ENCODE results near the gene EOGT.

Gene EOGT

DNA sequence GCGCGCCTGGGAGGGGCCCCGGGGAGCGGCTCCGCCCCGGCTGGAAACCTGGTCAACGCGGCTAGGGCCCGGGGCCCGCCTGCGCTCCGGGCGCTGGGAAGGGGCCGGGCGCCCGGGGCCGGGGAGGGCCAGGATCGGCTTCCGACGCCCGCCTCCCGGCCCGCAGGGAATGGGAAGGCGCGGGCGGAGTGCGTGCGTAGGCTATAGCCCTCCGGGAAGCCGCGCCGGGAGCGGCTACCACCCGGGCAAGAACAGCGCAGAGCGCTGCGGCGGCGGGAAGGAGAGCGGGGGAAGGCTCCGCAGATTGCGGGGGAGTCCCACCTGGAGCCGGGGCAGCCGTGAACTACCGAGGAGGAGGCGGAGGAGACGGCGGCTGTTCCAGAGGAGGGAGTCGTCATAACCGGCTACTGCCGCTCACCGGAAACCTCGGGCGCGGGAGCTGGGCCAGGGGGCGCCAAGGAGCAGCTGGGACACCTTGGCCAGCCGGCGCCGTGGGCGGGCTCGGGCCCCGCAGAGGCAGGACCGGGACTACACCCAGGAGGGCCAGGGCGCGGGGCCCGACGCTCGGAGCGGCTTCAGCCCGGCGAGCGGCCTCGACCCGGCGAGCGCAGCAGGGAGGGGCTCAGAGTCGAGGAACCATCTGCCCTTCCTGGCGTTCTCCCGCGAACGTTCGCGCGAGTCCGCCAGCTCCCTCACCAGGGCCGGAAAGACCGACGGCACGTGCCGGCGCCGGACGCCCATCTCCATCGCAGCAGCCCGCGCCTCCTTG, at the start of gene EOGT:
Gene EOGT (minus strand): TSS at position 432 of the 769 bp plus-strand sequence. CDS start 3,838 bp downstream, outside the sequence.
- H3K36me3 Mint-ChIP-seq (ENCODE audit: insufficient read depth), result peaks cover 5% of the 10 kb centered on the region
- ATAC-seq (replicated peaks; ENCODE audit: extremely low read depth, poor library complexity, severe bottlenecking), result peak; percentile 64
- peak within 1 kb of the TSS; percentile 84 for H3K4me3 Mint-ChIP-seq
- no peaks in the 10 kb centered on the region for H3K9me3 Mint-ChIP-seq
- H3K27me3 Mint-ChIP-seq, result no peaks in the 10 kb centered on the region
- peaks cover 45% of the 10 kb centered on the region for H3K4me1 Mint-ChIP-seq
- peak within 1 kb of the TSS; percentile 89 for H3K27ac Mint-ChIP-seq (ENCODE audit: low read depth)
- DNase-seq (ENCODE audit: low spot score in 2 of 2), result peak; percentile 56 to 68

DNA sequence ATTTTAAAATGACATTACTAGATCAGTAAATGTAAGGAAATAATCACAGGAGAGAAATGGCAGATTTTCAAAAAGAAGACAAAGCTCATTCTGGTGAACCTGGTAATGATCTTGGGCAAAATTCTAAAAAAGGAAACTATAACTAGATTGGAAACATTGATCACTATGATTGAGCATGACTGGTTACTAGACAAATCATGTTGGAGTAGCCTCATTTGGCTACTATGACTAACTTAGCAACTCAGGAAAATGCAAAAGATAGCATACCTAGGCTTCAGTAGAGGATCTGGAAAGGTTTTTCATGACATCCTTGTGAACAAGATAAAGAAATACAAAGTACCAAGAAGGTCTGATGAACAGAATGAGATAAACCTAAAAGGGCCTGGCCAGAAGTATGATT, 46.2 kb upstream of the EOGT start:
- peak overlapping the region; percentile 75 for H3K27ac Mint-ChIP-seq (ENCODE audit: low read depth)
- H3K4me3 Mint-ChIP-seq, result no peak overlapping the region
- H3K9me3 Mint-ChIP-seq, result no peaks in the 10 kb centered on the region
- peaks cover 21% of the 10 kb centered on the region for H3K36me3 Mint-ChIP-seq (ENCODE audit: insufficient read depth)
- ATAC-seq (replicated peaks; ENCODE audit: extremely low read depth, poor library complexity, severe bottlenecking) (no peak), DNase-seq (ENCODE audit: low spot score in 2 of 2) (no peak)
- H3K27me3 Mint-ChIP-seq, result no peaks in the 10 kb centered on the region
- peaks cover 33% of the 10 kb centered on the region for H3K4me1 Mint-ChIP-seq

DNA sequence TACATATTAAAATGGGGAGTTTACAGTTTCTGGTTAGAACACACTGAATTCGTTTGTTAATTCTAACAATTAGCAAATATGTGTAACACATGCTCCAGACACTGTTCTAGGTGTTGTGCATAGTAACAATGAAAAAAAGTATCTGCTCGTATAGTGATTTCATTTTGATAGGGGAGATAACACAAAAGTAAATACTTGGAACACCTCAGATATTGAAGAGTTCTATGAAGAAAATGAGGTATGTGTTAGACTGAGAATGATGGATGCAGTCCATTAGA, 45.4 kb upstream of the EOGT start:
- peaks cover 23% of the 10 kb centered on the region for H3K36me3 Mint-ChIP-seq (ENCODE audit: insufficient read depth)
- DNase-seq (ENCODE audit: low spot score in 2 of 2) (no peak), ATAC-seq (replicated peaks; ENCODE audit: extremely low read depth, poor library complexity, severe bottlenecking) (peak; percentile 30)
- peak overlapping the region; percentile 75 for H3K27ac Mint-ChIP-seq (ENCODE audit: low read depth)
- peak overlapping the region; percentile 11 for H3K4me3 Mint-ChIP-seq
- H3K4me1 Mint-ChIP-seq, result peaks cover 25% of the 10 kb centered on the region
- H3K9me3 Mint-ChIP-seq, result no peaks in the 10 kb centered on the region
- no peaks in the 10 kb centered on the region for H3K27me3 Mint-ChIP-seq

DNA sequence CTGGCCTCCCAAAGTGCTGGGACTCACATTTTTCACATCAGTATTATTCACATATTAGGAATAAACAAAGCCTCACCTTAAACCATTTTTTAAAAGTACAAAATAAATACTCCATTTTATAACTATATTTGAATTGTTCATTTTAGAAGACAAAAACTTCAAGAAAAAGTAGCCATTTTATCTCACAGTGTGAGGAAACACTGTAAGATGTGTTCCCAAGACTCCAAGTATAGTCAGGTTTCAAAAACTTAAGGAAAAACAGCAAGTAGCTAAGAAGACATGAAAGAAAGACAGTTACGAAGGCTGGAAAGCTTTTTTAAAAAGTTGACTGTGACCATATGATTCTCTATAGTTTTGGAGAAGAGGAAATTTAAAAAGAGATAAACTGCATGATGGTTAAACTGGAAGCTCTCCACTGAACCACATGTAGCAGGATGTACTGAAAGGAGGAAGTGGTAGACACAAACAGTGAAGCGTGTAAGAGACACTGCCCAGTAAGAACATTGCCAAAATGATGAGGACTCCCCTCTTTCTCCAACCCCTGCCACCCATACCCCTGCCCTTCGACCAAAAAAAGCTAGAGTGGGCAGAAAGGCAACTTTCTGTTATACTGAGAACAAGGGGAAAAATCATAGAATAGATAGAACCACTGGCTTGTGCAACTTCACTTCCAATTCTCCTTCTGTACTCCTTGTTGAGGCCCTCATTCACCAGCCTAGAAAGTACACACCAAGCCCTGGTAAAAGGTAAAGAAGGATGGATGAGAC, 44.9 kb upstream of the EOGT start:
- Mint-ChIP-seq H3K9me3 (no peaks in the 10 kb centered on the region), H3K27ac (ENCODE audit: low read depth) (peak overlapping the region; percentile 75), H3K4me1 (peaks cover 20% of the 10 kb centered on the region), H3K27me3 (no peaks in the 10 kb centered on the region), H3K36me3 (ENCODE audit: insufficient read depth) (peaks cover 24% of the 10 kb centered on the region), H3K4me3 (peak overlapping the region; percentile 11)
- DNase-seq (ENCODE audit: low spot score in 2 of 2) (no peak), ATAC-seq (replicated peaks; ENCODE audit: extremely low read depth, poor library complexity, severe bottlenecking) (peak; percentile 97)

DNA sequence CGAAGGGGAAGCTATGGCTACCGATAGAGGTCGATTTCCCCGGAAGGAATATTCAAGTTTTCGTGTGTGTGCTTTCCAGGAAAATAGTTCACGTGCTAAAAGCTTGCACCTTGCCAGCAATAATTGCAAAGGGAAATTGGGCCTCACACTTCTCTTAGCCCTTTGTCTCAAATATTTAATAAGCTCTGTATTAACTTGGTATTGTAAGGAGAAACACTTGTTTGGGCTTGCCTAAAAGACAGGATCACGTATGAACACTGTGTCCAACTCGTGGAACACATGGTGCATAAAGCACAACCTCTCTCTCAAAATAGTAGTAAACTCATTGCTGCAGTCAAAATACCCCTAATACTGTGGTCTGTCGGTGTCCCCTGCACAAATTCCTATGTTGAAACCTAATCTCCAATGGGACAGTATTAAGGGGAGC, 39.0 kb upstream of the EOGT start:
- no peaks in the 10 kb centered on the region for H3K27me3 Mint-ChIP-seq
- no peak for ATAC-seq (replicated peaks; ENCODE audit: extremely low read depth, poor library complexity, severe bottlenecking)
- H3K4me1 Mint-ChIP-seq, result peaks cover 49% of the 10 kb centered on the region

DNA sequence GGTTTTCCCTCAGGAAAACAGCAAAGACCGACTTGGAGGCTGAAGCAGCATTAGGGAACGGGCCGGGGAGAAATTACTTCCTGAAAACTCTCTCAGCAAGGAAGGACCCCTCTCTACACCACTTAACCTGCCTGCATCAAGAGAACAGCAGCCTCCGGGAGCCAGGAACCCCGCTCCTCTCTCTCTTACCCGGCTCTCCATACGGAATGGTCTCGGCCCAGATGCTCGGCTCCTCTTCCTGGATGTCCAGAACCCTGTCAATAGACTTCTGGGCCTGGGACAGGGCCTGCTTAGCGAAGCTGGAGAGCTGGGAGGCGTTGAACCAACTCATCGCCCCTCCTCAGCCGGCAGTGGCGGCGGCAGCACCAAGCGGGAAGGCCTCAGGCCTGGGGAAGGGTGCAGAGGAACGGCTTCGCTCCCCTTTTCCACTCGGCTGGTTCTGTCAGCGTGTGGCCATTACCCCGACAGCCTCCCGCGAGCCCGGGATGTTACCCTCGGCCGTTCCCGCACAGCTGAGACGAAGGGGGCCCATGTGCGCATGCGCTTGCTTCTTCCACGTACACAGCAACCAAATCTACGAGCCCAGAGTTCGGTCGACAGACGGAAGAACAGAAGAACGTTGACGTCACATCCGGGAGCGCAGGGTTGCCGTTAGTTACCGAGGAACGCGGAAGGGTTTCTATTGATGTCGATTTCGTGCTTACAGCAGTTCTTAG, 38.4 kb upstream of the EOGT start, which contains the start of gene TMF1:
Gene TMF1 (minus strand): TSS at position 578 of the 716 bp plus-strand sequence. CDS start 247 bp downstream, at position 331.
- peaks cover 53% of the 10 kb centered on the region for H3K4me1 Mint-ChIP-seq
- DNase-seq (ENCODE audit: low spot score in 2 of 2) (peak; percentile 96 to 97), ATAC-seq (replicated peaks; ENCODE audit: extremely low read depth, poor library complexity, severe bottlenecking) (peak; percentile 90)
- H3K36me3 Mint-ChIP-seq (ENCODE audit: insufficient read depth), result peaks cover 44% of the 10 kb centered on the region
- H3K27ac Mint-ChIP-seq (ENCODE audit: low read depth), result peak within 1 kb of the TSS; percentile 99
- peak within 1 kb of the TSS; percentile 98 for H3K4me3 Mint-ChIP-seq
- H3K9me3 Mint-ChIP-seq, result no peaks in the 10 kb centered on the region
- H3K27me3 Mint-ChIP-seq, result no peaks in the 10 kb centered on the region

More for the DNA sequence above, 39.0 kb upstream of the EOGT start:
- Mint-ChIP-seq H3K27ac (ENCODE audit: low read depth) (peak overlapping the region; percentile 99), H3K9me3 (no peaks in the 10 kb centered on the region), H3K4me3 (peak overlapping the region; percentile 98), H3K36me3 (ENCODE audit: insufficient read depth) (peaks cover 41% of the 10 kb centered on the region)
- no peak for DNase-seq (ENCODE audit: low spot score in 2 of 2)

DNA sequence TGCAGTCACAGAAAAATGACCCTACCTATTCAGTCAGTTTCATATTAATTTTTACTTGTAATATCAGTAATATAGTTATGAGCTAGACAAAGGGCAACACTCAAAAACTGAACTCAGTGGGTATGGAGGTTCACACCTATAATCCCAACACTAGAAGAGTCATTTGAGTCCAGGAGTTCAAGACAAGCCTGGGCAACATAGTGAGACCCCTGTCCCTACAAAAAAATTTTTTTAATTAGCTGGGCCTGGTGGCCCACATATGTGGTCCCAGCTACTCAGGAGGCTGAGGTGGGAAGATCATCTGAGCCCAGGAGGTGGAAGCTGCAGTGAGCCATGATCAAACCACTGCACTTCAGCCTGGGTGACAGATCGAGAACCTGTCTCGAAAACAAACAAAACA, 35.5 kb upstream of the EOGT start:
- no peaks in the 10 kb centered on the region for H3K9me3 Mint-ChIP-seq
- DNase-seq (ENCODE audit: low spot score in 2 of 2) (no peak), ATAC-seq (replicated peaks; ENCODE audit: extremely low read depth, poor library complexity, severe bottlenecking) (no peak)
- H3K27me3 Mint-ChIP-seq, result no peaks in the 10 kb centered on the region
- no peak overlapping the region for H3K27ac Mint-ChIP-seq (ENCODE audit: low read depth)
- H3K36me3 Mint-ChIP-seq (ENCODE audit: insufficient read depth), result peaks cover 47% of the 10 kb centered on the region
- no peak overlapping the region for H3K4me3 Mint-ChIP-seq
- H3K4me1 Mint-ChIP-seq, result peaks cover 58% of the 10 kb centered on the region

DNA sequence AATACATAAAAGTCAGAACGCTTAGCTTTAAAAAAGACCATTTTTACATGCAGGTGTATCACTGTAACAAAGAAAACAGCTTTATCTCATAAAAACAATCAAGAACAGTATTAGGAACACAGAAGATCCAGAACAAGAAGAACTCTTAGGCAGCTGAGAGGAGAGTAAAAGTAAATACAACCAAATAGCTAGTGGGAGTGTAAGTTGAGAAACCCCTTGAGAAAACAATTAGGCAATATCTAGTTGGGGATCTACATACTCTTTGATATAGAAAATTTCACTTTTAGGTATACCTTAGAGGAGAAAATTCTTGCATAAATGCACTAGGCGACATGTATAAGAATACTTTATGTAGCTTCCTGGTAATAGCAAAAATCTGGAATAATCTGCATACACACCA, 31.1 kb upstream of the EOGT start:
- DNase-seq (ENCODE audit: low spot score in 2 of 2) (no peak), ATAC-seq (replicated peaks; ENCODE audit: extremely low read depth, poor library complexity, severe bottlenecking) (no peak)
- Mint-ChIP-seq H3K9me3 (no peaks in the 10 kb centered on the region), H3K36me3 (ENCODE audit: insufficient read depth) (peaks cover 52% of the 10 kb centered on the region), H3K4me1 (peaks cover 34% of the 10 kb centered on the region), H3K4me3 (no peak overlapping the region), H3K27me3 (no peaks in the 10 kb centered on the region), H3K27ac (ENCODE audit: low read depth) (no peak overlapping the region)

DNA sequence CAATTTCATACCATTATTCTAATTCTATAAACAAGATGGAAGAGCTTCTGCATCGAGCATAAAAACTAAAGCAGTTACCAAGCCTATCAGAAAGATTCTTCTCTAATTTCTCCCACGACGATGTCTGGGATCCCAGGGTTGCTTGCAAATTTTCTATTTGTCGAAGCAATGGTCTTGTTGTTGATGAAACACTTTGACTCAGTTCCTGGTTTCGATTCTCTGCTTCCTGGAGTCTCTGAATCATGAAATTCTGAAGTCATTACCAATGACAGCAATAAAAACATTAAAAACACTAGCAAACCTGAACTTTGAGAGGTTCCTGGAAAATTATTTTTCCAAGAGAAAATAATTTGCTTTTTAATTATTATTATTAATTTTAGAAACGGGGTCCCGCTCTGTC, 20.0 kb upstream of the EOGT start:
- H3K4me1 Mint-ChIP-seq, result no peaks in the 10 kb centered on the region
- H3K27ac Mint-ChIP-seq (ENCODE audit: low read depth), result no peak overlapping the region
- DNase-seq (ENCODE audit: low spot score in 2 of 2) (no peak), ATAC-seq (replicated peaks; ENCODE audit: extremely low read depth, poor library complexity, severe bottlenecking) (no peak)
- no peak overlapping the region for H3K4me3 Mint-ChIP-seq
- no peaks in the 10 kb centered on the region for H3K27me3 Mint-ChIP-seq
- H3K36me3 Mint-ChIP-seq (ENCODE audit: insufficient read depth), result peaks cover 69% of the 10 kb centered on the region
- H3K9me3 Mint-ChIP-seq, result no peaks in the 10 kb centered on the region

DNA sequence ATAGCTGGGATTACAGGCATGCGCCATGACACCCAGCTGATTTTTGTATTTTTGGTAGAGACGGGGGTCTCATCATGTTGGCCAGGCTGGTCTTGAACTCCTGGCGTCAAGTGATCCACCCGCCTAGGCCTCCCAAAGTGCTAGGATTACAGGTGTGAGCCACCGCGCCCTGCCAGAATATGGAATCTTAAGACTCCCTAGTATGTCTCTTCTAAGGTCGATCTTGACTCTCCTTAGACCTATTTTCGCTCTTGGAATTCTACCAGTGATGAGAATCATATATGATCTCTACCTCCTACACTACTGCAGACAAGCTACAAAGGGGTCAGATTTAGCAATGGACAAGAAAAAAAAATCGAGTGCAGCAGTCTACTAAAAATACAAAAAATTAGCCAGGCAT, 19.3 kb upstream of the EOGT start:
- H3K27ac Mint-ChIP-seq (ENCODE audit: low read depth), result no peak overlapping the region

DNA sequence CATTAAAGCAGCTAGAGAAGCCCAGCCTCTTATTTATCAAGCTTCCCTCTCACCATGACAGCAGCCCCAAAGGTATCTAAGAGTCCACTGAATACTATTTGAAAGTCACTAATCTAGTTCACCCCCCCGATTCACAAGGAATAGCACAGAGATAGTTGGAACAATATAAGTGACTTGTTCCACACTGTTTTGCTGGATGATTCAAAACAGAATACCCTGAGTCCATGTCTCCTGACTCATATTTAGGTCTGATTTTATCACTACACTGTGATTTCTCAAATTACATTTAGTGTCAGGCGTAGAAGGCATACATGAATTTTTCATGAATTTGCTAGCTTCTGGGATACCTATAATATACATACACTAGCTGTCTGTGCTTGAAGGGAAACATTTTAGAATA, 18.7 kb upstream of the EOGT start:
- no peak overlapping the region for H3K4me3 Mint-ChIP-seq
- no peaks in the 10 kb centered on the region for H3K4me1 Mint-ChIP-seq
- no peak overlapping the region for H3K27ac Mint-ChIP-seq (ENCODE audit: low read depth)
- ATAC-seq (replicated peaks; ENCODE audit: extremely low read depth, poor library complexity, severe bottlenecking) (no peak), DNase-seq (ENCODE audit: low spot score in 2 of 2) (no peak)
- no peaks in the 10 kb centered on the region for H3K9me3 Mint-ChIP-seq
- H3K27me3 Mint-ChIP-seq, result no peaks in the 10 kb centered on the region
- H3K36me3 Mint-ChIP-seq (ENCODE audit: insufficient read depth), result peaks cover 69% of the 10 kb centered on the region

More for the DNA sequence above, 19.3 kb upstream of the EOGT start:
- ATAC-seq (replicated peaks; ENCODE audit: extremely low read depth, poor library complexity, severe bottlenecking) (no peak), DNase-seq (ENCODE audit: low spot score in 2 of 2) (no peak)
- no peaks in the 10 kb centered on the region for H3K27me3 Mint-ChIP-seq
- no peak overlapping the region for H3K4me3 Mint-ChIP-seq
- no peaks in the 10 kb centered on the region for H3K4me1 Mint-ChIP-seq
- no peaks in the 10 kb centered on the region for H3K9me3 Mint-ChIP-seq
- H3K36me3 Mint-ChIP-seq (ENCODE audit: insufficient read depth), result peaks cover 68% of the 10 kb centered on the region

DNA sequence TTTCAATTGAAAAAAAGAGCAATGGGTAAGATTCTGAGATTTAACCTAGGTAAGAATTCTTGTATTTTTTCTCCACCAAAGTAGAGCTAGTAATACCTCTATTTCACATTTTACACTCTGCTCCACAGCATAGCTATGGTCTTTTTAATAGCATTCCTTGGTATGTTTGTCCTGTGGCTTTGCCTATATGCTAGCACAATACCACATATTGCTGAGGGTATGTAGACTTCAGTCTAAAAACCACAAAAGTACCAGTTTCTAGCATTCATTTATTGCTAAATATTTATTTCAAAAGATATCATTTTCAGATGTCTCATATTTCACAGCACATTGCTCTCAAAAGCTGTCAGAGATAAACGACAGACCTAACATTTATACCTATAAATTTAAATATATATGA, 18.2 kb upstream of the EOGT start:
- no peak overlapping the region for H3K27ac Mint-ChIP-seq (ENCODE audit: low read depth)
- no peaks in the 10 kb centered on the region for H3K9me3 Mint-ChIP-seq
- ATAC-seq (replicated peaks; ENCODE audit: extremely low read depth, poor library complexity, severe bottlenecking) (no peak), DNase-seq (ENCODE audit: low spot score in 2 of 2) (no peak)
- peaks cover 64% of the 10 kb centered on the region for H3K36me3 Mint-ChIP-seq (ENCODE audit: insufficient read depth)
- no peaks in the 10 kb centered on the region for H3K4me1 Mint-ChIP-seq
- no peaks in the 10 kb centered on the region for H3K27me3 Mint-ChIP-seq
- H3K4me3 Mint-ChIP-seq, result no peak overlapping the region
